DND-41 (cell line): Measurements from ENCODE around the gene PEDS1.

ENCODE experiments used
- EZH2 ChIP-seq: IDR thresholded peaks from 3 replicates; pipeline ENCODE4 v1.6.1; 2012; ENCODE audit warnings: borderline replicate concordance, low read depth, mild to moderate bottlenecking, moderate library complexity, low read length, inconsistent platforms; ENCODE audit not compliant: severe bottlenecking
- TF ChIP-seq, protein P1 (sequence below): IDR thresholded peaks from 2 replicates; pipeline ENCODE4 v1.5.1; 2012; ENCODE audit warnings: borderline replicate concordance, low read length, moderate library complexity, mild to moderate bottlenecking; ENCODE audit not compliant: poor library complexity, severe bottlenecking; ENCODE audit errors: extremely low read depth

DNA sequence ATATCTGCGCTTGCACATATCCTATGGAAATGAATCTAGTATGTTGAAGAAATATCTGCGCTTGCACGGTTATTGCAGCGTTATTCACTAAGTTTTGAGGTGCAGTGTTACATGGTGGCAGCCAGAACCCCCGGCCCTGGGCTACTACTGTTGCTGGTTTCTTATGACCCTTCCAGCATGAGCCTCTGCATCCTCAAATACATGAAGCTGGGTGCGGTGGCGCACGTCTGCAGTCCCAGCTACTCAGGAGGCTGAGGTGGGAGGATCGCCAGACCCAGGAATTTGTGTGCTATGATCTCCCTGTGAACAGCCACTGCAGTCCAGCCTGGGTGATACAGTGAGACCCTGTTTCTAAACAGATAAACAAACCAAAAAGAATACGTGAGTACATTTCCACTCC, 27.8 kb upstream of the PEDS1 start:
- TF ChIP-seq, protein P1, sequence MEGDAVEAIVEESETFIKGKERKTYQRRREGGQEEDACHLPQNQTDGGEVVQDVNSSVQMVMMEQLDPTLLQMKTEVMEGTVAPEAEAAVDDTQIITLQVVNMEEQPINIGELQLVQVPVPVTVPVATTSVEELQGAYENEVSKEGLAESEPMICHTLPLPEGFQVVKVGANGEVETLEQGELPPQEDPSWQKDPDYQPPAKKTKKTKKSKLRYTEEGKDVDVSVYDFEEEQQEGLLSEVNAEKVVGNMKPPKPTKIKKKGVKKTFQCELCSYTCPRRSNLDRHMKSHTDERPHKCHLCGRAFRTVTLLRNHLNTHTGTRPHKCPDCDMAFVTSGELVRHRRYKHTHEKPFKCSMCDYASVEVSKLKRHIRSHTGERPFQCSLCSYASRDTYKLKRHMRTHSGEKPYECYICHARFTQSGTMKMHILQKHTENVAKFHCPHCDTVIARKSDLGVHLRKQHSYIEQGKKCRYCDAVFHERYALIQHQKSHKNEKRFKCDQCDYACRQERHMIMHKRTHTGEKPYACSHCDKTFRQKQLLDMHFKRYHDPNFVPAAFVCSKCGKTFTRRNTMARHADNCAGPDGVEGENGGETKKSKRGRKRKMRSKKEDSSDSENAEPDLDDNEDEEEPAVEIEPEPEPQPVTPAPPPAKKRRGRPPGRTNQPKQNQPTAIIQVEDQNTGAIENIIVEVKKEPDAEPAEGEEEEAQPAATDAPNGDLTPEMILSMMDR, result no peak
- no peak for TF ChIP-seq EZH2
